ENCODE results near the gene MPP1. TPM values are rescaled to one million over a fixed set of nuclear protein-coding genes. Genes with fewer than 3 reads are reported as not detected.
"Not testable (repeated sequence)": the region's sequence is repeated elsewhere in the genome, so short reads cannot be mapped to it uniquely, and the experiment has no call there.

MPP1 gene
- total RNA-seq, 4 donors from 2014 or later: 41.8 to 162 (median 45.5) TPM

- no peak for TF ChIP-seq CTCF (IDR thresholded peaks at IDR 0.05)
- ATAC-seq (ENCODE audit: low FRiP score): no peak
Observed at GRCh38 chrX:154821523-154821922, 16.2 kb upstream of the MPP1 start.

GRCh38 chrX:154819771-154820341 lies 14.6 kb upstream of the MPP1 start:
- ATAC-seq (ENCODE audit: low FRiP score) (no peak), DNase-seq (ENCODE audit: low spot score) (no peak)
- no peak for TF ChIP-seq CTCF (IDR thresholded peaks at IDR 0.05)

More at GRCh38 chrX:154821523-154821922, 16.2 kb upstream of the MPP1 start:
- DNase-seq (ENCODE audit: low spot score): no peak

GRCh38 chrX:154818916-154819770 lies 13.9 kb upstream of the MPP1 start:
- no peak for TF ChIP-seq CTCF (IDR thresholded peaks at IDR 0.05)
- no peak for ATAC-seq (ENCODE audit: low FRiP score)
- DNase-seq (ENCODE audit: low spot score): no peak

GRCh38 chrX:154817048-154817618 lies 11.8 kb upstream of the MPP1 start:
- not testable (repeated sequence) for ATAC-seq (ENCODE audit: low FRiP score); DNase-seq (ENCODE audit: low spot score)

GRCh38 chrX:154816326-154816898 lies 11.1 kb upstream of the MPP1 start:
- DNase-seq (ENCODE audit: low spot score); ATAC-seq (ENCODE audit: low FRiP score): not testable (repeated sequence)

- no peak for TF ChIP-seq CTCF (IDR thresholded peaks at IDR 0.05)
- no peak for ATAC-seq (ENCODE audit: low FRiP score)
- DNase-seq (ENCODE audit: low spot score): no peak
Observed at GRCh38 chrX:154815274-154815818, 10.1 kb upstream of the MPP1 start.

GRCh38 chrX:154813801-154814200 lies 8.5 kb upstream of the MPP1 start:
- no peak for DNase-seq (ENCODE audit: low spot score)
- no peak for ATAC-seq (ENCODE audit: low FRiP score)
- no peak for TF ChIP-seq CTCF (IDR thresholded peaks at IDR 0.05)
